HEK293T (cell line): ENCODE results near the gene TGFBR3.

Experiments used
- ARNT ChIP-seq: fragments of 450-650 bp; IDR thresholded peaks from 2 replicates; pipeline ENCODE4 v1.6.1; 2017; ENCODE audit warnings: mild to moderate bottlenecking
- FOXK2 ChIP-seq: fragments of 450-650 bp; IDR thresholded peaks from 2 replicates; pipeline ENCODE4 v1.6.1; 2016; ENCODE audit warnings: mild to moderate bottlenecking
- SP1 ChIP-seq: fragments of 450-650 bp; IDR thresholded peaks from 2 replicates; pipeline ENCODE4 v1.6.1; 2017
- TARDBP ChIP-seq: fragments of 450-650 bp; IDR thresholded peaks from 2 replicates; pipeline ENCODE4 v1.6.1; 2016
- ZNF384 ChIP-seq: fragments of 450-650 bp; IDR thresholded peaks from 2 replicates; pipeline ENCODE4 v1.6.1; 2016

- TF ChIP-seq TARDBP (no peak), FOXK2 (no peak), ZNF384 (no peak), SP1 (no peak), ARNT (no peak)
Measured at GRCh38 chr1:91631718-91632330, 254.1 kb downstream of the TGFBR3 start.
